HEK293T (cell line): ENCODE measurements around the gene PEX7.

Experiments
- ARNT ChIP-seq: fragments of 450-650 bp; IDR thresholded peaks from 2 replicates; pipeline ENCODE4 v1.6.1; 2017; ENCODE audit warnings: mild to moderate bottlenecking
- BHLHE40 ChIP-seq: fragments of 450-650 bp; IDR thresholded peaks from 2 replicates; pipeline ENCODE4 v1.6.1; 2016; ENCODE audit warnings: mild to moderate bottlenecking, moderate library complexity, borderline replicate concordance
- FOXA1 ChIP-seq: fragments of 450-650 bp; IDR thresholded peaks from 2 replicates; pipeline ENCODE4 v1.6.1; 2016; ENCODE audit warnings: mild to moderate bottlenecking
- FOXK2 ChIP-seq: fragments of 450-650 bp; IDR thresholded peaks from 2 replicates; pipeline ENCODE4 v1.6.1; 2016; ENCODE audit warnings: mild to moderate bottlenecking
- FOXM1 ChIP-seq: fragments of 450-650 bp; IDR thresholded peaks from 2 replicates; pipeline ENCODE4 v1.6.1; 2017; ENCODE audit warnings: mild to moderate bottlenecking, borderline replicate concordance
- L3MBTL2 ChIP-seq: fragments of 450-650 bp; conservative IDR thresholded peaks from 2 replicates; pipeline ENCODE4 v1.6.1; 2016; ENCODE audit warnings: mild to moderate bottlenecking
- LEF1 ChIP-seq: fragments of 450-650 bp; IDR thresholded peaks from 2 replicates; pipeline ENCODE4 v1.6.1; 2017; ENCODE audit warnings: mild to moderate bottlenecking, borderline replicate concordance
- SP1 ChIP-seq: fragments of 450-650 bp; IDR thresholded peaks from 2 replicates; pipeline ENCODE4 v1.6.1; 2017

GRCh38 chr6:136775081-136775480 is 47.3 kb upstream of the PEX7 start:
- TF ChIP-seq ARNT (no peak), SP1 (no peak), BHLHE40 (no peak), FOXA1 (no peak), L3MBTL2 (no peak), FOXM1 (no peak), FOXK2 (no peak), LEF1 (no peak)
